Daoy (cell line): Measurements from ENCODE around the gene KMT5B. TPM values are rescaled to one million over a fixed set of nuclear protein-coding genes. Genes with fewer than 3 reads are reported as not detected.

Experiments used
- DNase-seq: peaks from one replicate; pipeline ENCODE4 v3.0.0-alpha.2; 2015; ENCODE audit warnings: low read depth
- total RNA-seq: library from RNA; depleted of rRNA; stranded (reverse); fragments of >200 nt; shearing (Covaris generic); gene quantifications from 2 replicates; pipeline ENCODE4 v1.2.3, GENCODE V29; 2014

KMT5B gene
- total RNA-seq, 1 experiment from 2014 or later: 21.0 TPM

- DNase-seq: no peak
These were observed 3.3 kb upstream of the KMT5B start for GRCh38 chr11:68216171-68216938.

- no peak for DNase-seq
These were observed 2.6 kb upstream of the KMT5B start for GRCh38 chr11:68215524-68216170.

GRCh38 chr11:68215087-68215445 lies 2.0 kb upstream of the KMT5B start:
- peak; percentile 11 for DNase-seq

- DNase-seq: peak; percentile 9
These were observed 1.3 kb upstream of the KMT5B start for GRCh38 chr11:68214173-68215086.

GRCh38 chr11:68213555-68214172 lies 568 bp upstream of the KMT5B start:
- peak; percentile 89 for DNase-seq

GRCh38 chr11:68212421-68213134 lies 518 bp downstream of the KMT5B start:
- peak; percentile 80 for DNase-seq

GRCh38 chr11:68211546-68211945 lies 1.6 kb downstream of the KMT5B start:
- no peak for DNase-seq

- peak; percentile 32 for DNase-seq
These were observed 6.9 kb downstream of the KMT5B start for GRCh38 chr11:68206211-68206610.

- no peak for DNase-seq
These were observed 8.7 kb downstream of the KMT5B start for GRCh38 chr11:68204402-68204801.

GRCh38 chr11:68202165-68202564 lies 10.9 kb downstream of the KMT5B start:
- no peak for DNase-seq

- DNase-seq: no peak
These were observed 11.6 kb downstream of the KMT5B start for GRCh38 chr11:68201492-68201891.

- no peak for DNase-seq
These were observed 12.5 kb downstream of the KMT5B start for GRCh38 chr11:68200639-68201038.

- no peak for DNase-seq
These were observed 13.7 kb downstream of the KMT5B start for GRCh38 chr11:68199295-68199987.

- no peak for DNase-seq
These were observed 16.9 kb downstream of the KMT5B start for GRCh38 chr11:68196219-68196618.

GRCh38 chr11:68194675-68195294 lies 18.3 kb downstream of the KMT5B start:
- no peak for DNase-seq

- no peak for DNase-seq
These were observed 20.1 kb downstream of the KMT5B start for GRCh38 chr11:68193018-68193417.

GRCh38 chr11:68191661-68192579 lies 21.2 kb downstream of the KMT5B start:
- DNase-seq: no peak

GRCh38 chr11:68189888-68190287 lies 23.2 kb downstream of the KMT5B start:
- no peak for DNase-seq

- DNase-seq: no peak
These were observed 24.0 kb downstream of the KMT5B start for GRCh38 chr11:68189082-68189481.
